ENCODE results near the gene S100A12.

S100A12 gene

GRCh38 chr1:153370146-153370545 lies 5.3 kb downstream of the S100A12 start:
- TF ChIP-seq, protein P1, sequence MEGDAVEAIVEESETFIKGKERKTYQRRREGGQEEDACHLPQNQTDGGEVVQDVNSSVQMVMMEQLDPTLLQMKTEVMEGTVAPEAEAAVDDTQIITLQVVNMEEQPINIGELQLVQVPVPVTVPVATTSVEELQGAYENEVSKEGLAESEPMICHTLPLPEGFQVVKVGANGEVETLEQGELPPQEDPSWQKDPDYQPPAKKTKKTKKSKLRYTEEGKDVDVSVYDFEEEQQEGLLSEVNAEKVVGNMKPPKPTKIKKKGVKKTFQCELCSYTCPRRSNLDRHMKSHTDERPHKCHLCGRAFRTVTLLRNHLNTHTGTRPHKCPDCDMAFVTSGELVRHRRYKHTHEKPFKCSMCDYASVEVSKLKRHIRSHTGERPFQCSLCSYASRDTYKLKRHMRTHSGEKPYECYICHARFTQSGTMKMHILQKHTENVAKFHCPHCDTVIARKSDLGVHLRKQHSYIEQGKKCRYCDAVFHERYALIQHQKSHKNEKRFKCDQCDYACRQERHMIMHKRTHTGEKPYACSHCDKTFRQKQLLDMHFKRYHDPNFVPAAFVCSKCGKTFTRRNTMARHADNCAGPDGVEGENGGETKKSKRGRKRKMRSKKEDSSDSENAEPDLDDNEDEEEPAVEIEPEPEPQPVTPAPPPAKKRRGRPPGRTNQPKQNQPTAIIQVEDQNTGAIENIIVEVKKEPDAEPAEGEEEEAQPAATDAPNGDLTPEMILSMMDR (IDR thresholded peaks at IDR 0.05; ENCODE audit: extremely low read depth, missing control alignments) = no peak
- DNase-seq (ENCODE audit: low spot score) = no peak

- DNase-seq (ENCODE audit: low spot score) = no peak
- TF ChIP-seq, protein P1 (IDR thresholded peaks at IDR 0.05; ENCODE audit: extremely low read depth, missing control alignments) = no peak
These were observed 6.9 kb downstream of the S100A12 start for GRCh38 chr1:153368495-153368894.

GRCh38 chr1:153367090-153367489 lies 8.3 kb downstream of the S100A12 start:
- DNase-seq (ENCODE audit: low spot score) = no peak
- TF ChIP-seq, protein P1 (IDR thresholded peaks at IDR 0.05; ENCODE audit: extremely low read depth, missing control alignments) = no peak

DNA sequence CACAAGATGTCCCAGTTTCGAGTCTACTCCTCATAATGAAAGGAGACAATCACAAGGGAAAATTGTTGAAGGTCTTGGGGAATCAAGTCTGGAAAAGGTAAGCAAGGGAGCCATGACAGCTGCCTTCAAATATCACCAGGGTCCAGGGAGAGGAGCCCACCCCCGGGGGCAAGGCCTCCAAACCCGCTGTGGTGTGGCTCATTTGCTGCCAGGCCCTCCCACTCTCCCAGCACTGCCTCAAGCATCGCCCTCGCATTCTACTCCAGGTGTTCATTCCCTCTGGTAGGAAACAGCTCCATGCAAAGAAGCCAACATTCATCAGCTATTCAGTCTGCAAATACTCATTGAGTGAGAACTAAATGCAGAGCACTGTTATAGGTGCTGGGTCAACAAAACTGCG lies 9.2 kb downstream of the S100A12 start:
- DNase-seq (ENCODE audit: low spot score) = no peak
- TF ChIP-seq, protein P1 (IDR thresholded peaks at IDR 0.05; ENCODE audit: extremely low read depth, missing control alignments) = no peak

GRCh38 chr1:153365696-153366095 lies 9.7 kb downstream of the S100A12 start:
- DNase-seq (ENCODE audit: low spot score) = no peak
- TF ChIP-seq, protein P1 (IDR thresholded peaks at IDR 0.05; ENCODE audit: extremely low read depth, missing control alignments) = no peak

DNA sequence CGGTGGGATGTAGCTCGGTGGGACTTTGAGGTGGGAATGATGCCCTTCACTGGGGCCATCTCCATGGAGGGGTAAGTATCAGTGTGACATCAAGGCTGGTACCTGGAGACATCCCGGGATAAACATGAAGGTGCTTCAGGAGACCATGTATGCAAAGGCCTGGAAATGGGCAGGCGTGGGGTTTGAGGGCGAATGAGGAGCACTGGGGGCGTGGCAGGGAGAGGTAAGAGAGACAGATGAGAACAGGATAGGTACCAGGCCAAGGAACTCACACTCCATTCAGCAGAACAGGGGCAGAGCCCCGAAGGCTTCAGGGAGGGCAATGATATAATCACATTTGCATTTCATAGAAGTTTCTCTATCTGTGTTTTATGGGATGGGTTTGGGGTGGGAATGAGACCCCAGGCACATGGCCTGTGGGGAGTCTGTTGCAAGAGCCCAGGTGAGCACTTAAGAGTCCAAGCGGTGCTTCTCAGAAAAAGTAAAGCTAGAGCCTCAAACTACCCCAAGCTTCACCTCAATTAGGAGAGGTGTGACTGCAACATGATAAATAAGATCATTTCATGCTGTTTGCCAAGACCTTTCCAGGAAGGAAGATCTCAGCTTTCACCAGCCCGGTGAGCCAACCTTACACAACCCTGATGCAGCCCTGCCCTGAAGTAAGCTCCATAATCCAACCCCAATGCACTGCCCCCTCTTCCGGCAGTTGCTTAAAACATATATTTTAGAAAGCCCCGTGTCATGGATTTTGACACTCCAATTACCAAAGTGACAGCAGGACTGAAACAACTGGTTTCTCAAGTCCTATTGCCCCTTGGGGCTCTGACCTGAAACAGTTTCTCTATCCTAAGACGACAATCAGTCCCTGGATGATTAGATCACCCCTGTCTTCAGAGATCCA lies 10.4 kb downstream of the S100A12 start:
- TF ChIP-seq, protein P1 (IDR thresholded peaks at IDR 0.05; ENCODE audit: extremely low read depth, missing control alignments) = no peak
- no peak for DNase-seq (ENCODE audit: low spot score)

DNA sequence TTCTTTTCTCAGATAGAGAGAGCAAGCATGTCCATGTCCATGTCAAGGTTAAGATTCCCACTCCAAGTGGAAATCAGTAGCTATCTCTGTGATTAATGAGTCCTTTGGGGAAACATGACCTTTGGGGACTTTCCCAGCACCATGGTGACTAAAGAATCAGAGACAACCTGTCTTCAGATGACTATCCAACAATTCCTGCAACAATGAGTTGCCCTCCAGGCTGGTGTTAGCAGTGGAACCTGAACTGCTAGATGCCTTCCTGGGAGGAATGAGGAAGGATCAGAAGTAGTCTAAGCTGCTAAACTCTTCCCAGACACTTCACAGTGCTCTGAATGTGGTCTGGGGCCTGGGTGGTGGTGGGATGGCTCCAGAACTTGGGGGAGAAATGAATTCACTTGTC lies 11.3 kb downstream of the S100A12 start:
- TF ChIP-seq, protein P1 (IDR thresholded peaks at IDR 0.05; ENCODE audit: extremely low read depth, missing control alignments) = no peak
- no peak for DNase-seq (ENCODE audit: low spot score)

Data from GM20000 (cell line).